Endodermal cell (in vitro differentiated cells): ENCODE data around the gene QPCT. TPM values are rescaled to one million over a fixed set of nuclear protein-coding genes. Genes with fewer than 3 reads are reported as not detected.
A peak's percentile ranks its signal among the peaks of the same experiment; 100 is the strongest.
"Not testable (repeated sequence)": the region's sequence is repeated elsewhere in the genome, so short reads cannot be mapped to it uniquely, and the experiment has no call there.

Experiments used
- DNase-seq: peaks from one replicate; pipeline ENCODE4 v3.0.0-alpha.2; 2017
- H3K27ac ChIP-seq: 2 replicates; pipeline ENCODE4 v1.5.1; 2013; ENCODE audit warnings: mild to moderate bottlenecking, low read depth, low read length, moderate library complexity
- H3K27me3 ChIP-seq: 2 replicates; pipeline ENCODE4 v1.6.1; 2013; ENCODE audit warnings: mild to moderate bottlenecking, low read length, moderate library complexity; ENCODE audit not compliant: insufficient read depth, control insufficient read depth, poor library complexity, severe bottlenecking
- H3K36me3 ChIP-seq: 2 replicates; pipeline ENCODE4 v1.7.0; 2013; ENCODE audit warnings: mild to moderate bottlenecking, low read length, moderate library complexity; ENCODE audit not compliant: control insufficient read depth, insufficient read depth
- H3K4me1 ChIP-seq: one replicate; pipeline ENCODE4 v1.7.0; 2013; ENCODE audit warnings: low read length; ENCODE audit not compliant: control insufficient read depth, insufficient read depth
- H3K4me3 ChIP-seq: 2 replicates; pipeline ENCODE4 v1.5.1; 2013; ENCODE audit warnings: mild to moderate bottlenecking, low read length, moderate library complexity
- H3K9ac ChIP-seq: 2 replicates; pipeline ENCODE4 v1.6.1; 2013; ENCODE audit warnings: mild to moderate bottlenecking, low read length, moderate library complexity; ENCODE audit not compliant: poor library complexity, severe bottlenecking; ENCODE audit errors: extremely low read depth
- H3K9me3 ChIP-seq: 2 replicates; pipeline ENCODE4 v1.6.1; 2013; ENCODE audit warnings: mild to moderate bottlenecking, low read length, moderate library complexity; ENCODE audit not compliant: control insufficient read depth
- H3K27ac Mint-ChIP-seq: 2 replicates; pipeline ENCODE4 v1.8.0; 2020; ENCODE audit warnings: mixed read lengths
- H3K27me3 Mint-ChIP-seq: 2 replicates; pipeline ENCODE4 v1.8.0; 2021; ENCODE audit warnings: mild to moderate bottlenecking, mixed read lengths; ENCODE audit not compliant: insufficient read depth
- H3K36me3 Mint-ChIP-seq: 2 replicates; pipeline ENCODE4 v1.8.0; 2020; ENCODE audit warnings: low read depth, mixed read lengths
- H3K4me1 Mint-ChIP-seq: 2 replicates; pipeline ENCODE4 v1.8.0; 2020; ENCODE audit warnings: mixed read lengths
- H3K4me3 Mint-ChIP-seq: 2 replicates; pipeline ENCODE4 v1.8.0; 2020; ENCODE audit warnings: mild to moderate bottlenecking, moderate library complexity, mixed read lengths
- H3K9me3 Mint-ChIP-seq: 2 replicates; pipeline ENCODE4 v1.8.0; 2020; ENCODE audit warnings: mild to moderate bottlenecking, mixed read lengths
- CTCF ChIP-seq: fragments of 200-600 bp; sonication (generic); conservative IDR thresholded peaks from 2 replicates; pipeline ENCODE4 v1.5.0; 2021; ENCODE audit warnings: antibody characterized with exemption, mild to moderate bottlenecking
- WGBS, 2 experiments: methylation state at CpG; one replicate each; pipeline versions ENCODE4 v1.1.5 to v1.1.7; 2013; ENCODE audit warnings: missing lambda C conversion rate in 2 of 2, mixed read lengths in 1 of 2; ENCODE audit not compliant: insufficient coverage in 1 of 2, insufficient read length in 1 of 2; 5-methylcytosine and 5-hydroxymethylcytosine counted together
- total RNA-seq, 2 donors: library from RNA; stranded (reverse); fragmentation: NEBNext Ultra II Directional in 1 of 2; extraction: Animal tissue kit (Norgen Biotek cat#: 25700) in 1 of 2; gene quantifications; 2 replicates in 1 of 2; 3 replicates in 1 of 2; pipeline ENCODE4 v1.2.1, GENCODE V29; 2021

QPCT gene
- total RNA-seq, 2 donors from 2014 or later: 15.9 to 17.7 TPM

- Mint-ChIP-seq H3K36me3 (peaks cover 10% of the 10 kb centered on the region), H3K4me1 (peaks cover 18% of the 10 kb centered on the region), H3K9me3 (no peaks in the 10 kb centered on the region), H3K27ac (no peak overlapping the region), H3K4me3 (no peak overlapping the region), H3K27me3 (no peaks in the 10 kb centered on the region)
- peaks cover 17% of the 10 kb centered on the region for H3K4me1 ChIP-seq
- no peak overlapping the region for H3K4me3 ChIP-seq
- no peak for TF ChIP-seq CTCF
- no peak overlapping the region for H3K9ac ChIP-seq
- 95% methylated on average over 7 of the region's 7 CpGs for WGBS, 2 experiments
- peaks cover 18% of the 10 kb centered on the region for H3K36me3 ChIP-seq
- no peak overlapping the region for H3K27ac ChIP-seq
- H3K9me3 ChIP-seq: no peaks in the 10 kb centered on the region
- no peak for DNase-seq
- no peaks in the 10 kb centered on the region for H3K27me3 ChIP-seq
Observed at GRCh38 chr2:37378411-37378810, 34.0 kb downstream of the QPCT start.

GRCh38 chr2:37379881-37380296 lies 35.5 kb downstream of the QPCT start:
- H3K27me3 ChIP-seq: no peaks in the 10 kb centered on the region
- no peak overlapping the region for H3K9ac ChIP-seq
- H3K27ac ChIP-seq: no peak overlapping the region
- WGBS, 2 experiments: 80 to 82% methylated on average over 4 to 5 of the region's 5 CpGs
- Mint-ChIP-seq H3K27me3 (no peaks in the 10 kb centered on the region), H3K9me3 (no peaks in the 10 kb centered on the region), H3K4me1 (peaks cover 18% of the 10 kb centered on the region), H3K4me3 (peak overlapping the region; percentile 17), H3K27ac (peak overlapping the region; percentile 71), H3K36me3 (peaks cover 10% of the 10 kb centered on the region)
- no peaks in the 10 kb centered on the region for H3K9me3 ChIP-seq
- H3K4me3 ChIP-seq: peak overlapping the region; percentile 73
- TF ChIP-seq CTCF: no peak
- DNase-seq: no peak
- H3K4me1 ChIP-seq: peaks cover 21% of the 10 kb centered on the region
- H3K36me3 ChIP-seq: peaks cover 18% of the 10 kb centered on the region

- not testable (repeated sequence) for H3K27me3 ChIP-seq, H3K36me3 Mint-ChIP-seq, H3K27ac ChIP-seq, H3K27me3 Mint-ChIP-seq, H3K4me3 Mint-ChIP-seq, H3K9me3 ChIP-seq, H3K9me3 Mint-ChIP-seq, DNase-seq, H3K27ac Mint-ChIP-seq
- Histone ChIP-seq H3K4me3 (peak overlapping the region; percentile 73), H3K9ac (peak overlapping the region; percentile 35), H3K4me1 (peaks cover 25% of the 10 kb centered on the region), H3K36me3 (peaks cover 18% of the 10 kb centered on the region)
- 66 to 88% methylated on average over 3 to 4 of the region's 4 CpGs for WGBS, 2 experiments
- peaks cover 16% of the 10 kb centered on the region for H3K4me1 Mint-ChIP-seq
Observed at GRCh38 chr2:37380787-37381186, 36.4 kb downstream of the QPCT start.

GRCh38 chr2:37384261-37384660 lies 39.8 kb downstream of the QPCT start:
- not testable (repeated sequence) for H3K36me3 Mint-ChIP-seq, H3K4me3 Mint-ChIP-seq, H3K9me3 ChIP-seq, H3K27me3 ChIP-seq, H3K27ac ChIP-seq, H3K36me3 ChIP-seq, H3K9me3 Mint-ChIP-seq, H3K4me1 Mint-ChIP-seq, H3K27ac Mint-ChIP-seq, H3K27me3 Mint-ChIP-seq, DNase-seq
- 74 to 76% methylated on average over 4 of the region's 4 CpGs for whole genome bisulfite sequencing, 2 experiments
- H3K4me1 ChIP-seq: peaks cover 37% of the 10 kb centered on the region
- peak overlapping the region; percentile 74 for H3K4me3 ChIP-seq
- H3K9ac ChIP-seq: peak overlapping the region; percentile 38
